Stimulated activated CD8-positive, alpha-beta memory T cell treated with anti-CD3 and anti-CD28 coated beads, Interleukin-7, amount 100 ng/mL, for 4 hours (primary cell): Measurements from ENCODE around the gene ABITRAM.
"Not testable (repeated sequence)": the region's sequence is repeated elsewhere in the genome, so short reads cannot be mapped to it uniquely, and the experiment has no call there.

Experiments used
- DNase-seq, 2 donors: peaks; one replicate each; pipeline ENCODE4 v3.0.0-alpha.2; 2020; ENCODE audit warnings: low read depth in 2 of 2

Gene ABITRAM

DNA sequence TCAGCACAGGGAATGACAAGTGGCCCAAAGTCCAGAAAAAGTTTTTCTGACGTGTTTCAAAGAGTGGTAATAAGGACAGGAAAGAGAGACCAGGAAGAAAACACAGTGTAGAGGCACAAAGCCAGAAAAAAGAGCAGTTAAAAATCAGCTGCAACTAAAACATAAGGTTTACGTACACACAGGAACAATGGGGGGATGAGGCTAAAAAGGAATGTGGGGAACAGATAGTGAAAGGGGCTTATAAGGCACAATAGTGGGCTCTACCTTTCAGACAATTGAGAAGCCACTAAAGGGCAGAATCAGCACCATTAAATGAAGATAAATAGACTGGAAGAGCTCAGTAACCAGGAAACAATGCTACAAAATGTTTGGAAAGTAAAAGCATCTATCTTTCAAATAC is 5.8 kb upstream of the ABITRAM start:
- DNase-seq, result no peak

DNA sequence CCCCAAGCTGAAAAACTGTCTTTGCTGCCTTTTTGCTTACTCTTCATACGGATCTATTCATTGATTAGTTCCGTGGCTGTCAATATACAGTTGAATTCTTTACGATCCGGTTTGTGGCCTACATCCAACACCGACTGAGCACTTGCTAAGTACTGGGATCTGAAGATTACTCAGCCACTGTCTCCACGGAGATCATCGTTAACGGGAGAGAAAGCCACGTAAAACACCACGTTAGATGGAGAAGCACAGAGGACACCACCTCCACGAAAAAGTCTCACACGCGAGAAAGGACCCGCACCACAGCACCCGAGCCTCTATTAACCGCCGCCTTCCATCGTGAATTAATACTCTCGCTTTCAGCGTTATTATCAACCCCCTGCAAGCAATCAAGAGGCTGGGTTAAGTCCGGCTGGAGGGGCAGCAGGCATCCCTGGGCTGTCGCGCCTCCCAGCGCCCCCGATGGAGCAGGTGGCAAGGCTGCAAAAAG is 926 bp upstream of the ABITRAM start:
- DNase-seq, result no peak

- DNase-seq, result peak; percentile 82 to 87
Observed at GRCh38 chr9:108933718-108934322, 380 bp upstream of the ABITRAM start, which contains the start of gene ELP1. Gene ELP1 (minus strand): TSS chr9:108934124. CDS start chr9:108931146, 2,978 bp downstream.

DNA sequence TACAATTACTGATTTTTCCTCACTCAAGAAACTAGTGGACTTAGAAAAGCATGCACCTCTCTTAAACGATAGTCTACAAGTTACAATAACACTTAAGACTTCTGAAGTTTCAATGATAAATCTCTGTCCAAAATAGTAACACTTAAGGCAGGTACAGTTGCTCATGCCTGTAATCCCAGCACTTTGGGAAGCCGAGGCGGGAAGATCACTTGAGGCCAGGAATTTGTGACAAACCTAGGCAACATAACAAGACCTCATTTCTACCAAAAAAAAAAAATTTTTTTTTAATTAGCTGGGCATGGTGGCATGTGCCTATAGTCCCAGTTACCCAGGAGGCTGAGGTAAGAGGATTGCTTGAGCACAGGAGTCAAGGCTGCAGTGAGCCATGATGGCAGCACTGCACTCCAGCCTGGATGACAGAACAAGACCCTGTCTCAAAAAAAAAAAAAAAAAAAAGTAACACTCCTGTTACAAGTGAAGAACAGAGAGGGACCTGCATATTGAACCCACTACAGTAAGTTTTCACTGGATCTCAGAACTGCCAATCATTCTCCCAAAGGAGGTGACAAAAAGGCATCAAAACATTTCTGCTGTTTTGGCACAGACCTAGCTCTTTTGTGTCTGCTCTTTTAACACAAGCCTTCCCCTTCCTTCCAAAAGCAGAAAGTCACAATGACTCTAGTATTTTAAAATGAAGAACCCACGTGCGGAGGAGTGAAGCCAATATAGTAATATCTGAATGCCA is 3.5 kb downstream of the ABITRAM start:
- DNase-seq, result no peak

DNA sequence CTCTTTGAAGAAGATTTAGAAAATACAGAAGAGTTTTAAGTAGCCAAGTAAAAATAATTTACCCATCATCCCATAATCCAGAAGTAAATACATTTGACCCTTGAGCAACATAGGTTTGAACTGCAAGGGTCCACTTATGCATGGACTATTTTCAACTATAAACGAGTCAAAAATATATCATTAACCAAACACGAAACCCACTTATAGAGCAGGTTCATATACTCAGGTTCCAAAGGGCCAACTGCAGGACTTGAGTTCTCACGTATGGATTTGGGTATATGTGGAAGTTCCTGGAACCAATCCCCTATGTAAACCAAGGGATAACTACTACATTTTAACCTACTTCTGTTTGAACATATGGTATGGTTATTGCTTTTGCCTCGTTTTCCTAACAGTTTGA is 5.8 kb downstream of the ABITRAM start:
- no peak for DNase-seq

DNA sequence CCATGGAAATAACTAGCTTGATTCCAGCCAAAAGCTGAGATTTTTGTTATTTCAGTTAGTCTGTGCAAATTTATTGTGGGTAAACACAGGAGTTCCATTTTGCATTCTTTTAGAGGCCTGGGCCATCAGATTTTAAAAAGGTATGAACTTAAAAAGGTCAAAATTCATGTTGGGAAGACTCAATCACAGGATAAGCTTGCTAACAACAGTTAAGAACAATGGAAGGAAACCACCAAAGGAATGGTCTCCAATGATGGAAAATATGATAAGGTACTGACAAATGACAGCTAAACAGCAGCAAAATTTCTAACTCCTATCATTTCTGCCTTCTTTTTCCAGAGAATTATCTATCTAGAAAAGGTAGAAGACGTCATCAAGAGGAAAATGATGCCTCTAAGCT is 16.0 kb downstream of the ABITRAM start:
- DNase-seq, result no peak

DNA sequence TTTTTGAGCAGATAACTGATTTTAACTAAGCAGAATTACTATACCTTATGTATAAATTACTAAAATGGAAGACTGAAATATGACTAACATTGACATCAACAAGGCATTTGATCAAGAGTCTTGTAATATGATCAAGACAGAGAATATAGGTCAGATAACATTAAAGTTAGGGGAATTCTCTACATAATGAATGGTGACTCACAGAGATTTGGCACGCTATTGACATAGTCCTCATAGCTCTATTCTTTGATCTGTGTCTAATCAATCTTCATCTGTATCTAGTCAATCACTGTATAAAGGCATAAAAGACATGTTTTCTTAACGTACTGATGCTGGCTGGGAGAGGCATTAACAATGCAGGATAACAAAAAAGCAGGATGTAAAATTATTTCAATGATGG is 17.4 kb downstream of the ABITRAM start:
- DNase-seq, result no peak

GRCh38 chr9:108953983-108954574 is 19.9 kb downstream of the ABITRAM start:
- no peak for DNase-seq

GRCh38 chr9:108956022-108956630 is 21.9 kb downstream of the ABITRAM start:
- no peak for DNase-seq

- DNase-seq, result no peak
Observed at GRCh38 chr9:108956631-108957026, 22.4 kb downstream of the ABITRAM start.

DNA sequence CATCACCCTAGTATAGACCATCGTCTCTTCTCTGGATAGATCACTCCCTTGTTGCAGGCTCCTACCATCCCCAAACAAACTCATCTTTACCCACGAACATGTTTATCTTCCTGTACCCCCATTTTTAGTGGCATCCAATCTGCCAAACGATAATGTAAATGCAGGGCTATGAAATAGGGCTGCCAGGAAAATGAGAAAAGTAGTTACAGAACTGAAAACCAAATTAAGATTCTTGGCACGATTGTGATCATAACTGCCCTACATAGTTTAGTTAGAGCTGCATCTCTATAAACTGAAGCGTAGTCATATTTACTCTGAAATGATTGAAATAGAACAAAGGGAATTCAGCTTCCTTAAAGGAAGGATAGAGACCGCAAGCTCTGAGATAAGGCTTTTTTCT is 26.1 kb downstream of the ABITRAM start:
- no peak for DNase-seq

- no peak for DNase-seq
Observed at GRCh38 chr9:108961151-108961550, 27.0 kb downstream of the ABITRAM start.

DNA sequence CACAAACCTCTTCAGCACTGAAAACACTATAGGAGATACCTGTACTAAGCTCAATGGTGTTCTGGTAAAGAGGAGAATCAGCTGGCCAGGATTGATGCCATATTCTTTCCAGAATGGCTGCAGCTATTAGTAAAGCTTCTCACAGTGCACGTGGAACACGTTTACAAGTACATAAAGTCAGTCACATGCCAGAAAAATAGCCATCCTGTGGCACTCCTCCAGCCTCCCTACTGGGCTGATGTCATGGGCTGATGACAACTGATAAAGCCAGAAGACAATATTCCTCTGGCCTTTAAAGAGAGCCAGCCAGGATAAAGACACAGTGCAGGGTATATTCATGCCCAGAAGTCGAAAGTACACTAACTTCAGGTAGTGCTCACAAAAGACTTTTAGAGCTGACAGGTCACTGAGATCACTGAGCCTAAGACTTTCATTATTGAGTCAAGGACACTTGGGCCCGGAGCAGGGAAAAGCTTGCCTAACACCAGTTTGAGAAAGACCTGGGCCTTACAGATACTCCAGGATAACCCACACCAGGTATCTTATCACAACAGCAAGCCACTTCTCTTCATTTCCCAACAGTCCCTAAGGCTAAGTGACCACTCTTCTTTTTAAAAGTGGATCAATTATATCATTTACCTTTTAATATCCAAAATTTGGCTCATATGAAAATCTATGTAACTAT is 29.4 kb downstream of the ABITRAM start:
- DNase-seq, result no peak

DNA sequence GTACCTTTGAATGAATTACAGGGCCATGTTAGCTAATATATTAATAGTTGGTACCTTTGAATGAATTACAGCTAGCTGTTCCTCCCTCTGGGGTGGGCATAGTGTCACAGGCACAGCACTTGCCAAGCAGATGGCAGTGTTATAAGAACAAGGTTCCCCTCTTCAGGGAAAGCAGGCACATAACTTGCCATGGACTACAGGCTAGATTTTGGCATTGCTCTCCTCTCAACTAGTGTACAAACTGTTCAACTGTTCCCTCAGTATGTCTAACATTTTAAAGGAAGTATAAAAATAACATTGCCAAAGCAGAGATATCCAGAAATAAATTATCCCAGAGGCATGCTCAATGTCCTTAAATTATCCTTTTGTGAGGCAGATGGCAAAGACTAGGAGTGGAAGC is 33.7 kb downstream of the ABITRAM start:
- DNase-seq, result no peak

DNA sequence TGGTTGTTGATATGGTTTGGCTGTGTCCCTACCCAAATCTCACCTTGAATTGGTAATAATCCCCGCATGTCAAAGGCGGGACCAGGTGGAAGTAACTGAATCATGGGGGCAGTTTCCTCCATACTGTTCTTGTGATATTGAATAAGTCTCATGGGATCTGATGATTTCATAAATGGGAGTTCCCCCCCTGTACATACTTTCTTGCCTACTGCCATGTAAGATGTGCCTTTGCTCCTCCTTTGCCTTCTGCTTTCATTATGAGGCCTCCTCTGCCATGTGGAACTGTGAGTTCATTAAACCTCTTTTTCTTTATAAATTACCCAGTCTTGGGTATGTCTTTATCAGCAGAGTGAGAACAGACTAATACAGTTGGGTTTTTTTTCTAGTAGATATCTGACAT is 37.2 kb downstream of the ABITRAM start:
- DNase-seq, result not testable (repeated sequence)

GRCh38 chr9:108972186-108972585 is 38.0 kb downstream of the ABITRAM start:
- DNase-seq, result no peak

GRCh38 chr9:108972626-108973209 is 38.5 kb downstream of the ABITRAM start:
- DNase-seq, result no peak

- no peak for DNase-seq
Observed at GRCh38 chr9:108973895-108974294, 39.7 kb downstream of the ABITRAM start.

GRCh38 chr9:108978205-108978604 is 44.0 kb downstream of the ABITRAM start:
- no peak for DNase-seq

GRCh38 chr9:108980893-108981292 is 46.7 kb downstream of the ABITRAM start:
- no peak for DNase-seq

- DNase-seq, result no peak
Observed at GRCh38 chr9:108983885-108984284, 49.7 kb downstream of the ABITRAM start.
